GM12865 (cell line): ENCODE measurements around the gene CARS2.

Source experiments
- DNase-seq: peaks from one replicate; pipeline ENCODE4 v3.0.0; 2010; ENCODE audit warnings: low read depth
- H3K4me3 ChIP-seq: 2 replicates; pipeline ENCODE4 v1.5.1; 2011; ENCODE audit warnings: mild to moderate bottlenecking, low read depth, low read length, control low read depth
- TF ChIP-seq, protein P1 (sequence below): IDR thresholded peaks from 2 replicates; pipeline ENCODE4 v1.5.1; 2011; ENCODE audit warnings: low read length, control low read depth, low read depth, inconsistent platforms; ENCODE audit not compliant: insufficient read depth; ENCODE audit errors: missing control alignments

CARS2 gene

DNA sequence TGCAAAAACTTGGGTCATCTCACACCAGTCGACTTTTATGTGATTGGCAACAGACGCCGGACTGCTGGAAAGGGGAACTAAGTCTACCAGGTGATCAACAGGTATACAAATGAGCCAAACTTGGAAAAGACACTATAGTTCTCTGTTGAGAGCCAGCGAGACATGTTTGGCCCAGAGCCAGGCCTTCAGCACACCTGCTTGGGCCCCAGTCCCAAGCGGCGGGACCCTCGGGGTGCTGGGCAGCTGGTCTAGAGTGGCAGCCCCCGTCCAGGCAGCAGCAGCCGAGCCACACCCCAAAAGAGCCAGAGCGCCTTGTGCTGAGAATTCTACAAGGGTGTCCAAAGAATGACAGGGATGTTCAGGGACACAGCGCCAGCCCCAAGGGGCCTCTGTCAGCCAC is 62.6 kb downstream of the CARS2 start:
- DNase-seq, result no peak
- TF ChIP-seq, protein P1, sequence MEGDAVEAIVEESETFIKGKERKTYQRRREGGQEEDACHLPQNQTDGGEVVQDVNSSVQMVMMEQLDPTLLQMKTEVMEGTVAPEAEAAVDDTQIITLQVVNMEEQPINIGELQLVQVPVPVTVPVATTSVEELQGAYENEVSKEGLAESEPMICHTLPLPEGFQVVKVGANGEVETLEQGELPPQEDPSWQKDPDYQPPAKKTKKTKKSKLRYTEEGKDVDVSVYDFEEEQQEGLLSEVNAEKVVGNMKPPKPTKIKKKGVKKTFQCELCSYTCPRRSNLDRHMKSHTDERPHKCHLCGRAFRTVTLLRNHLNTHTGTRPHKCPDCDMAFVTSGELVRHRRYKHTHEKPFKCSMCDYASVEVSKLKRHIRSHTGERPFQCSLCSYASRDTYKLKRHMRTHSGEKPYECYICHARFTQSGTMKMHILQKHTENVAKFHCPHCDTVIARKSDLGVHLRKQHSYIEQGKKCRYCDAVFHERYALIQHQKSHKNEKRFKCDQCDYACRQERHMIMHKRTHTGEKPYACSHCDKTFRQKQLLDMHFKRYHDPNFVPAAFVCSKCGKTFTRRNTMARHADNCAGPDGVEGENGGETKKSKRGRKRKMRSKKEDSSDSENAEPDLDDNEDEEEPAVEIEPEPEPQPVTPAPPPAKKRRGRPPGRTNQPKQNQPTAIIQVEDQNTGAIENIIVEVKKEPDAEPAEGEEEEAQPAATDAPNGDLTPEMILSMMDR, result no peak
- H3K4me3 ChIP-seq, result no peak overlapping the region

DNA sequence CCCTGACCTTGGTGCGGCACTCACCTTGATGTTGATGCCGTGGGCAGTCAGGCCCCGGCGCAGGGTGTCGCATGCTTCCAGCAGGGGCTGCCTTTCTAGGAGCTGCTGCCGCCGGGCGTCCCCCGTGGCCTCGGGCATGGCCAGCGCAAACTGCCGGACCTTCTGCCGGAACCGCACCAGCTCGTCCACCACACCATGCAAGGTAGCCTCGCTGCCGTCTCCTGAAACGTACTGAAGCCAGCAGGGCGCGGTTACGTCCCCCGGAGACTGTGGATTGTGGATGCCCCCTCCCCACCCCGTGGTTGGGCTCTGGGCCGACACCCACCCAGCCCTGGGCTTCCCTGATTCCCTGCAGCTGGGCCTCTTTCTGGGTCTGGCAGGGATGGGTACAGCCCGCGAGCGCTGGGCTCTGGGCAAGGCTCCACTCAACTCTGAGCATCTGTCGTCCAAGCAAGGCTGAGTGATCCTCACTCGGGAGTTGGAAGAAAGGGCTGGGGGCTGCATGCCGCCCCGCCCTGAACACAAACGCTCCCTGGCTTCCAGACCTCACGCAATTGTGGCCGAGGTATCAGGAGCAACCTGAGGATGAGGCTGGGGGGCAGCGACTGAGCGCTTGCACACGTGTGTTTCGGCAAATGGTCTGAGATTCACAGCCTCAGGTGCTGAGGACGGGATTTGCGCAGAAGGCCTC is 63.5 kb downstream of the CARS2 start:
- TF ChIP-seq, protein P1, result no peak
- DNase-seq, result no peak
- H3K4me3 ChIP-seq, result no peak overlapping the region

DNA sequence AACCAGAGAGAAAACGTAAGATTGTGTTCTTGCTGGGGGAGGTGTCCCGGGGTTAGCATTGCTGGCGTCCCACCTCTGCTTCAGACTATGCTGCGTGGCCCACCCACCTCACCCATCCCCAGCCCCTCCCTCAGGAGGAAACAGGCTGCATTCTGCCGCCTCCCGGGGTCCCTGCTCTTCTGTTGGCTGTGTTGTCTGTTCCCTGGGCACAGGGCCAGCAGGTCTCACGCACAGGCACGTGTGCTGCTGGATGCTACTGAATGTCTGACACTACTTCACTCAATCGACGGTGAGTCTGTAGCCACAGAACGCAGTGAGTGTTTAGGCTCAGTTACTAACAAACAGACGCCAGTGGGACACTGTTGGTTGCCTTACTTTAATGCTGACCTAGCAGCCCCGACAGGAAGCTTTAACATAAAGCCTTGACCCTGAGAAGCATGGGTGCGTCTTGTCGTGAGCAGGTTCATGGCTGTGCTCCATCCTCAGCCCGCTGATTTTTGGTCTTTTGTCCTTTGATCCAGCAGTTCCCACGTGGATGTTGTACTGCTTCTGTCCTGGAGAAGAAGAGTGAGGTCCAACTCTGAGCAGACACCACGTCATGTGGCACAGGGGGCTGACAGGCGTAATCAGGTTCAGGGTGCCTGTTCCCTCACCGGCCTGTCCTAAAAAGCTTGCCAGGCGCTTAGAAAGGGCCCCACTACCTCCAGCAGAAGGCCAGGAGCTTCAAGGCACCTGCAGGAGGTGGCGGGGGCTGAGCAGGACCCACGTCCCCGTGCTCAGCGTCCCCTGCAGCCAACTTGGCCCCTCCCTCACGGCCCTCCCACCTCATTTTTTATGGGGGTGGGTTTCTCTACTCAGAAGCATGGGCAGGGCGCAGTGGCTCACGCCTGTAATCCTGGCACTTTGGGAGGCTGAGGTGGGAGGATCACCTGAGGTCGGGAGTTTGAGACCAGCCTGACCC is 64.6 kb downstream of the CARS2 start:
- no peak overlapping the region for H3K4me3 ChIP-seq
- TF ChIP-seq, protein P1, result no peak
- no peak for DNase-seq

DNA sequence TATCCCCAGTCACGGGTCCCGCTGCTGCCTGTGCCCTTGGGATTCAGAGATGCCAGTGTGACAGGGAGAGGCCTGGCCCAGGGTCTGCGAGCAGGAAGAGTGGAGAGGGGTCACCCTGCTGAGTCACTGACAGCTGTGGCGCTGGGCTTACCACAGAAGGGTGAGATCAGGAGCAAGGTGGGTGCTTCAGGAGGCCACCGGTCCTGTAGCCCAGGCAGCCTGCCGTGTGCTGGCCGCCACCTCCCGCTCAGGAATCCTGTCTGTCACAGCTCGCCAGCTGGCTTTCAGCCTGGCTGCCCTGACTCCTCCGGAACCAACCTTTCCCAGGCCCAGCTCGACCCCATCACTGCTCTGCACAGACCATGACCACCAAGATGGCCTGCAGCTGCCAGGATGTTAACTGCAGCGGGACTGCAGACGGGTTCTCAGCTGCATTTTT is 65.3 kb downstream of the CARS2 start:
- TF ChIP-seq, protein P1, result no peak
- no peak for DNase-seq

DNA sequence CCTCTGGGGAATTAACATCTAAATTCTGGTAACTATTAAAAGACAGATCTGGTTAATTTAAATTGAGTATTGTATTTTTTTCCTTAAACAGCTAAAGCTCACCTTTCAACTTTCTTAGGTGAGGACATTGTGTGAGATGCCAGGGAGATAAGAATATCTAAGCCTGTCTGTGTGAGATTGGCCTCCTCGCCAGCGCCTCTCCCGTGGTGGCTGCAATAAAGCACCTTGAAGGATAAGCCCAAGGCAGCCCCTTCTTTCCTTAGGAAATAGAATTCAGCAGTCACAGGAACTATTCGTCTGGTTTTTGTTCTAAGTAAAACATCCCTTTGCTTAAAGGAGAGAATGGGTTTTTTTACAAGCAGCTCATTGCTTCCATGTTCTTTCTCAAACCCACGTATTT is 66.0 kb downstream of the CARS2 start:
- TF ChIP-seq, protein P1, result no peak
- no peak for DNase-seq
- H3K4me3 ChIP-seq, result no peak overlapping the region

More for the DNA sequence above, 65.3 kb downstream of the CARS2 start:
- no peak overlapping the region for H3K4me3 ChIP-seq

DNA sequence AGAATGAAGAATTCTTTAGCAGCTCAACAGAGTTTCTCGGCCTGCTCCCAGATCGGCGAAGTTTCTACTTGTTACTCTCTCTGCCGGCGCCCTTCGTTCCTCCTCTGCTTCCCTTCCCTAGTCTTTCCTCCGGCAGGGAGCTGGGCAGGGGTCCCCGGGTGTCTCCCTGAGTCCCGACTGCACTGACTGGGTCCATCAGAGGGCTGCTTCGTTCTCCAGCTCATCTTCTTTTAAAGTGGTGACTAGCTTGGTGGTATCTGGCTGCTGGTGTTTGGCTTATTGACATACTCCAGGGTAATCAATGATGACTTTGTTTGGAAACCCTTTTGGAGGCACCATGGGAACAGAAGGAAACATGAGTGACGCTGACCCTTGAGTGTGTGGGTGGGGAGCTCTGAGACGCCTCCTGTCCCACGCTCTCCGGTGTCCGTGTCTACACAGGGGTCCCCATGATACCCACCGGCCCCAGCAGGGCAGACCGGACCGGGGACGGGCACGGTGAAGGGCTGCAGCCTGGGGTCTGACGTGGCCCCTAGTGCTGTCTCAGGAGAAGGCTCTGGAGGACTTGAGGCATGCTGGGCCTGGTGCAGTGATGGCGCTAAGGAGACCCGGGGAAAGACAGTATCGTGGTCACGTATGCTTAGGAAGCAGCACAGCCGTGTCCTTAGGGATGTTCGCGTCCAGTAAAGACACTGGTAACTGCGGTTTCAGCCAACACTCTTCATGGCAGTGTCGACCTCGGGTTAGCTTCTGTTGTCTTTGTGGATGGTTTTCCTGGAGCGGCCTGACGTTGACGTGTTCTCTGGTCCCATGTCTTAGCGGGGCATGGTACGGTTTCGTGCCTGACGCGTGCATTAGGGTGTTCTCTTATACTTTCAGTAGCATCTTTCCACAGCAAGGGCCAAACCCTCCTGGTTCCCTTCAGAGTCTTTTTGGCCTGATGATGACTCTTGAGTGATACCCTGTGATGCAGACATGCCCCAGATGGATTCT is 66.8 kb downstream of the CARS2 start:
- DNase-seq, result no peak
- H3K4me3 ChIP-seq, result no peak overlapping the region
- TF ChIP-seq, protein P1, result no peak
